Psoas muscle (tissue), 8 donors: ENCODE results near the gene SERINC2. TPM values are rescaled to one million over a fixed set of nuclear protein-coding genes. Genes with fewer than 3 reads are reported as not detected.
A peak's percentile ranks its signal among the peaks of the same experiment; 100 is the strongest.

Experiments
- ATAC-seq, 4 donors: fragments of 200-7000 bp; cut with Tn5 transposase; one replicate each; pipeline ENCODE4 v1.9.1; 2020; ENCODE audit warnings: moderate library complexity in 3 of 4, mild to moderate bottlenecking in 2 of 4
- DNase-seq, 2 donors: peaks; one replicate each; pipeline ENCODE4 v3.0.0-alpha.2; 2020
- H3K27ac ChIP-seq: fragments of 200-600 bp; one replicate; pipeline ENCODE4 v1.8.0; 2022
- H3K27me3 ChIP-seq, 3 donors: fragments of 200-600 bp in 1 of 3; one replicate each; pipeline versions ENCODE4 v1.6.1 to v1.8.0; 2013 to 2022; ENCODE audit warnings: low read length in 2 of 3, mild to moderate bottlenecking in 2 of 3, moderate library complexity in 1 of 3; ENCODE audit not compliant: insufficient read depth in 3 of 3
- H3K36me3 ChIP-seq, 2 donors: fragments of 200-600 bp in 1 of 2; one replicate each; pipeline versions ENCODE4 v1.6.1 to v1.8.0; 2013 to 2022; ENCODE audit warnings: low read depth in 1 of 2, mild to moderate bottlenecking in 1 of 2, moderate library complexity in 1 of 2; ENCODE audit not compliant: insufficient read depth in 1 of 2
- H3K4me1 ChIP-seq: fragments of 200-600 bp; one replicate; pipeline ENCODE4 v1.8.0; 2022
- H3K4me3 ChIP-seq: fragments of 200-600 bp; one replicate; pipeline ENCODE4 v1.8.0; 2022; ENCODE audit warnings: mild to moderate bottlenecking
- H3K9me3 ChIP-seq: fragments of 200-600 bp; one replicate; pipeline ENCODE4 v1.8.0; 2022
- CTCF ChIP-seq: fragments of 200-600 bp; IDR thresholded peaks from one replicate; pipeline ENCODE4 v1.8.0; 2022; ENCODE audit warnings: antibody characterized with exemption
- WGBS, 3 donors: extraction: QIAGEN DNeasy Blood & Tissue Kit; methylation state at CpG; one replicate each; pipeline versions ENCODE4 v1.1.6 to v1.1.7; 2013; 5-methylcytosine and 5-hydroxymethylcytosine counted together
- intact Hi-C, 2 donors: fragments of 100-400 bp; cut with DNase I; formaldehyde crosslinking; loops; one replicate each; pipeline versions ENCODE4 v1.11.0 to v1.14.2; 2022
- polyA plus RNA-seq, 3 donors: library from polyadenylated mRNA; stranded (reverse); fragments of 200-250 nt; gene quantifications; one replicate each; pipeline ENCODE4 v1.2.3, GENCODE V29; 2013
- total RNA-seq, 4 donors: library from RNA; stranded (reverse); fragmentation: NEBNext Ultra II Directional in 2 of 4; extraction: Animal tissue kit (Norgen Biotek cat#: 25700) in 2 of 4; gene quantifications; one replicate each; pipeline versions ENCODE4 v1.2.1 to v1.2.4, GENCODE V29; 2021 to 2023
- donor health status: healthy with polysubstance abuse.
- donor health status: DM: no; HTN: no; CAD: no; lungs with moderate emphysema.
- donor health status: Bipolar disorder and iron deficiency.
- donor health status: healthy.
- donor health status: DM: yes; HTN: yes; CAD: no.
- donor health status: DM: no; HTN: no; CAD: no.
- donor health status: DM: no; HTN: no; CAD: no.
- donor health status: DM: yes; HTN: yes; CAD: no.

SERINC2 gene
- total and polyA plus RNA-seq, 7 donors: 13.4 to 93.4 (median 33.5) TPM

GRCh38 chr1:31400393-31400792 lies 12.6 kb upstream of the SERINC2 start:
- TF ChIP-seq CTCF: no peak
- H3K27me3 ChIP-seq: no peaks in the 10 kb centered on the region
- DNase-seq (no peak), ATAC-seq (no peak)
- no peaks in the 10 kb centered on the region for H3K36me3 ChIP-seq
- WGBS, 3 donors: 61 to 66% (median 61%) methylated on average over 3 of the region's 3 CpGs
- H3K9me3 ChIP-seq: no peaks in the 10 kb centered on the region
- intact Hi-C loops: no loop called here
- no peak overlapping the region for H3K27ac ChIP-seq
- H3K4me3 ChIP-seq: no peak overlapping the region
- H3K4me1 ChIP-seq: no peaks in the 10 kb centered on the region

GRCh38 chr1:31401241-31401640 lies 11.8 kb upstream of the SERINC2 start:
- TF ChIP-seq CTCF: no peak
- Histone ChIP-seq H3K27me3 (no peaks in the 10 kb centered on the region), H3K4me3 (no peak overlapping the region), H3K9me3 (no peaks in the 10 kb centered on the region), H3K27ac (no peak overlapping the region), H3K36me3 (no peaks in the 10 kb centered on the region), H3K4me1 (no peaks in the 10 kb centered on the region)
- DNase-seq: no peak
- intact Hi-C loops: no loop called here
- WGBS, 3 donors: 64 to 70% (median 65%) methylated on average over 2 of the region's 2 CpGs
- ATAC-seq: no peak

GRCh38 chr1:31405578-31406245 lies 7.3 kb upstream of the SERINC2 start:
- DNase-seq (no peak), ATAC-seq (peak in 3 of 4 donors; percentile 52 to 55 (median 54))
- TF ChIP-seq CTCF: no peak
- H3K4me1 ChIP-seq: no peaks in the 10 kb centered on the region
- peaks cover 0 to 1% (median 0%) of the 10 kb centered on the region in 3 donors for H3K27me3 ChIP-seq
- H3K27ac ChIP-seq: no peak overlapping the region
- intact Hi-C loops: no loop called here
- H3K36me3 ChIP-seq: no peaks in the 10 kb centered on the region
- H3K9me3 ChIP-seq: no peaks in the 10 kb centered on the region
- 50 to 59% (median 59%) methylated on average over 6 of the region's 6 CpGs for WGBS, 3 donors
- H3K4me3 ChIP-seq: no peak overlapping the region

- intact Hi-C loops: no loop called here
- no peak for ATAC-seq
- Histone ChIP-seq H3K36me3 (no peaks in the 10 kb centered on the region), H3K27me3 (peaks cover 0 to 1% (median 0%) of the 10 kb centered on the region in 3 donors), H3K4me3 (no peak overlapping the region), H3K27ac (no peak overlapping the region), H3K4me1 (no peaks in the 10 kb centered on the region), H3K9me3 (no peaks in the 10 kb centered on the region)
- DNase-seq: no peak
- WGBS, 3 donors: 67 to 80% (median 67%) methylated on average over 16 to 18 of the region's 18 CpGs
- TF ChIP-seq CTCF: no peak
Observed at GRCh38 chr1:31407029-31407626, 5.9 kb upstream of the SERINC2 start.
